Panc1 (cell line): ENCODE measurements around the gene CRYBG3. TPM values are rescaled to one million over a fixed set of nuclear protein-coding genes. Genes with fewer than 3 reads are reported as not detected.
"Not testable (repeated sequence)": the region's sequence is repeated elsewhere in the genome, so short reads cannot be mapped to it uniquely, and the experiment has no call there.

ENCODE experiments used
- ATAC-seq: fragments of 200-7000 bp; cut with Tn5 transposase; 2 replicates; pipeline ENCODE4 v1.9.1; 2020; ENCODE audit warnings: mild to moderate bottlenecking, moderate library complexity
- BruUV-seq: library from RNA; stranded (reverse); fragments of 400-500 nt; replicated peaks from 2 replicates; lab custom pipeline; 2021; lab: Mats Ljungman, UMichigan
- CTCF ChIA-PET: fragments of 300-600 bp; sonication (Branson Sonifier 250); formaldehyde crosslinking; loops from one replicate; lab custom pipeline; 2022; ENCODE audit warnings: antibody characterized with exemption; lab: Charles Lee
- POLR2A ChIA-PET: fragments of 300-600 bp; sonication (Branson Sonifier 250); formaldehyde crosslinking; loops from one replicate; lab custom pipeline; 2022; ENCODE audit warnings: antibody characterized with exemption; lab: Charles Lee
- DNase-seq: peaks from one replicate; pipeline ENCODE4 v3.0.0-alpha.2; 2010; ENCODE audit warnings: low read depth, low spot score
- H3K27ac ChIP-seq: 2 replicates; pipeline ENCODE4 v1.5.1; 2011; ENCODE audit warnings: mild to moderate bottlenecking, low read length, inconsistent platforms
- H3K27me3 ChIP-seq: fragments of 200-500 bp; sonication (Bioruptor generic); 2 replicates; pipeline ENCODE4 v1.6.0; 2014; ENCODE audit warnings: low read length, inconsistent platforms; ENCODE audit not compliant: control insufficient read depth, insufficient read depth
- H3K36me3 ChIP-seq: fragments of 200-500 bp; sonication (Bioruptor generic); 2 replicates; pipeline ENCODE4 v1.5.1; 2014; ENCODE audit warnings: inconsistent platforms, mild to moderate bottlenecking, low read length, moderate library complexity; ENCODE audit not compliant: control insufficient read depth, insufficient read depth
- H3K4me1 ChIP-seq: 2 replicates; pipeline ENCODE4 v1.5.1; 2011; ENCODE audit warnings: inconsistent platforms, mild to moderate bottlenecking, low read length, moderate library complexity; ENCODE audit not compliant: control insufficient read depth, insufficient read depth
- H3K4me3 ChIP-seq, 2 experiments: 2 replicates each; pipeline ENCODE4 v1.5.1; 2011 to 2012; ENCODE audit warnings: low read depth in 2 of 2, low read length in 2 of 2, mild to moderate bottlenecking in 2 of 2, inconsistent platforms in 1 of 2, moderate library complexity in 1 of 2
- H3K9me3 ChIP-seq: fragments of 200-500 bp; sonication (Bioruptor generic); 2 replicates; pipeline ENCODE4 v1.5.1; 2014; ENCODE audit warnings: low read depth, mild to moderate bottlenecking, inconsistent platforms, low read length, moderate library complexity; ENCODE audit not compliant: control insufficient read depth, insufficient read depth
- CTCF ChIP-seq: fragments of 450-650 bp; IDR thresholded peaks from 2 replicates; pipeline ENCODE4 v1.5.1; 2017; ENCODE audit warnings: mild to moderate bottlenecking
- POLR2AphosphoS5 ChIP-seq: IDR thresholded peaks from 2 replicates; pipeline ENCODE4 v1.6.1; 2012; ENCODE audit warnings: mild to moderate bottlenecking, low read depth, low read length, moderate library complexity
- SIN3A ChIP-seq: IDR thresholded peaks from 2 replicates; pipeline ENCODE4 v1.6.1; 2012; ENCODE audit warnings: low read depth, mild to moderate bottlenecking, low read length, moderate library complexity, borderline replicate concordance; ENCODE audit not compliant: insufficient read depth
- TCF7L2 ChIP-seq: IDR thresholded peaks from 2 replicates; pipeline ENCODE4 v1.6.1; 2011; ENCODE audit warnings: mild to moderate bottlenecking, low read depth, low read length, inconsistent platforms
- in situ Hi-C: cut with HindIII; loops from 2 replicates; pipeline ENCODE4 v1.10.0; 2016; ENCODE audit warnings: low sequenced_read_pairs, low pct_unique_long_range_greater_than_20kb
- intact Hi-C: fragments of 100-400 bp; cut with micrococcal nuclease; formaldehyde crosslinking; loops from one replicate; pipeline ENCODE4 v1.10.0; 2022; ENCODE audit not compliant: unreplicated experiment
- total RNA-seq: library from RNA; stranded (reverse); gene quantifications from one replicate; pipeline ENCODE4 v1.2.1, GENCODE V29; 2021; ENCODE audit not compliant: unreplicated experiment
- TF ChIP-seq, protein P1 (sequence below), 2 experiments: IDR thresholded peaks; 2 replicates each; pipeline ENCODE4 v1.6.1; 2011 to 2012; ENCODE audit warnings: low read depth in 2 of 2, control low read depth in 1 of 2, low read length in 1 of 2, mild to moderate bottlenecking in 1 of 2, moderate library complexity in 1 of 2; ENCODE audit not compliant: insufficient read depth in 1 of 2

CRYBG3 gene
- total RNA-seq, 1 experiment from 2014 or later, result 24.6 TPM

- BruUV-seq, result no TSS peak
- no peaks in the 10 kb centered on the region for H3K27me3 ChIP-seq
- in situ Hi-C loops, result no loop called here
- ChIA-PET CTCF (no interaction called here), POLR2A (no interaction called here)
- ATAC-seq (no peak), DNase-seq (no peak)
- TF ChIP-seq, protein P1, sequence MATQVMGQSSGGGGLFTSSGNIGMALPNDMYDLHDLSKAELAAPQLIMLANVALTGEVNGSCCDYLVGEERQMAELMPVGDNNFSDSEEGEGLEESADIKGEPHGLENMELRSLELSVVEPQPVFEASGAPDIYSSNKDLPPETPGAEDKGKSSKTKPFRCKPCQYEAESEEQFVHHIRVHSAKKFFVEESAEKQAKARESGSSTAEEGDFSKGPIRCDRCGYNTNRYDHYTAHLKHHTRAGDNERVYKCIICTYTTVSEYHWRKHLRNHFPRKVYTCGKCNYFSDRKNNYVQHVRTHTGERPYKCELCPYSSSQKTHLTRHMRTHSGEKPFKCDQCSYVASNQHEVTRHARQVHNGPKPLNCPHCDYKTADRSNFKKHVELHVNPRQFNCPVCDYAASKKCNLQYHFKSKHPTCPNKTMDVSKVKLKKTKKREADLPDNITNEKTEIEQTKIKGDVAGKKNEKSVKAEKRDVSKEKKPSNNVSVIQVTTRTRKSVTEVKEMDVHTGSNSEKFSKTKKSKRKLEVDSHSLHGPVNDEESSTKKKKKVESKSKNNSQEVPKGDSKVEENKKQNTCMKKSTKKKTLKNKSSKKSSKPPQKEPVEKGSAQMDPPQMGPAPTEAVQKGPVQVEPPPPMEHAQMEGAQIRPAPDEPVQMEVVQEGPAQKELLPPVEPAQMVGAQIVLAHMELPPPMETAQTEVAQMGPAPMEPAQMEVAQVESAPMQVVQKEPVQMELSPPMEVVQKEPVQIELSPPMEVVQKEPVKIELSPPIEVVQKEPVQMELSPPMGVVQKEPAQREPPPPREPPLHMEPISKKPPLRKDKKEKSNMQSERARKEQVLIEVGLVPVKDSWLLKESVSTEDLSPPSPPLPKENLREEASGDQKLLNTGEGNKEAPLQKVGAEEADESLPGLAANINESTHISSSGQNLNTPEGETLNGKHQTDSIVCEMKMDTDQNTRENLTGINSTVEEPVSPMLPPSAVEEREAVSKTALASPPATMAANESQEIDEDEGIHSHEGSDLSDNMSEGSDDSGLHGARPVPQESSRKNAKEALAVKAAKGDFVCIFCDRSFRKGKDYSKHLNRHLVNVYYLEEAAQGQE (IDR thresholded peaks at IDR 0.05; ENCODE audit: insufficient read depth in 1 of 2, low read depth in 2 of 2, low read length in 1 of 2), result no peak
- TF ChIP-seq SIN3A (no peak), TCF7L2 (no peak), POLR2AphosphoS5 (no peak), CTCF (no peak)
- H3K4me1 ChIP-seq, result peaks cover 14% of the 10 kb centered on the region
- no peaks in the 10 kb centered on the region for H3K9me3 ChIP-seq
- no peaks in the 10 kb centered on the region for H3K36me3 ChIP-seq
- H3K27ac ChIP-seq, result no peak overlapping the region
- H3K4me3 ChIP-seq, result no peak overlapping the region
- intact Hi-C loops, result no loop called here
Measured at GRCh38 chr3:97831140-97831539, 9.3 kb downstream of the CRYBG3 start.

GRCh38 chr3:97833184-97833583 is 11.4 kb downstream of the CRYBG3 start:
- H3K27ac ChIP-seq, BruUV-seq, CTCF ChIA-PET, H3K9me3 ChIP-seq, H3K27me3 ChIP-seq, H3K4me1 ChIP-seq, ATAC-seq, intact Hi-C loops, DNase-seq, H3K4me3 ChIP-seq, in situ Hi-C loops, POLR2A ChIA-PET, H3K36me3 ChIP-seq: not testable (repeated sequence)

DNA sequence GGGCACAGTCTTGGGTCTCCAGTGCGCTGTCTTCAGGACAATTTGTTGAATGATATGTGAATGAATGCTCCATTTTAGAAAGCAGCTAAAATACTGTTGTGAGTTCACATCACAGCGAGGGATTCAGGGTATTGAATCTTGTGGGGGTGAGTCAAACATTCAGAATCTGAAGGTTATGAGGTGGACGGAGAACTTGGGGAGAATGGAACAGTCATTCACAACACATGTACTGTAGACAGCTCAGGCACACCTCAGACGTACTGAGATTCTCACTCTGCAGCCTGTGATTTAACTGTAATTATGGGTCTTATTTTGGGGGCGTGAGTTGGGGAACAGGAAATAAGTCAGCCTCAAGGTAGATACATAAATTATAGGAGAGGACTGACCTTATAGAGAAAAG is 13.9 kb downstream of the CRYBG3 start:
- Histone ChIP-seq H3K27ac (no peak overlapping the region), H3K9me3 (no peaks in the 10 kb centered on the region), H3K36me3 (no peaks in the 10 kb centered on the region), H3K4me1 (no peaks in the 10 kb centered on the region), H3K27me3 (no peaks in the 10 kb centered on the region), H3K4me3 (no peak overlapping the region)
- in situ Hi-C loops (no loop called here), intact Hi-C loops (no loop called here)
- CTCF ChIA-PET, result no interaction called here
- no peak for TF ChIP-seq CTCF
- no peak for TF ChIP-seq POLR2AphosphoS5
- TF ChIP-seq, protein P1 (IDR thresholded peaks at IDR 0.05; ENCODE audit: insufficient read depth in 1 of 2, low read depth in 2 of 2, low read length in 1 of 2), result no peak
- no peak for TF ChIP-seq TCF7L2
- no peak for TF ChIP-seq SIN3A
- ATAC-seq, result no peak
- BruUV-seq, result no TSS peak
- POLR2A ChIA-PET, result no interaction called here
- DNase-seq, result no peak
